ENCODE results near the gene C22orf31. TPM values are rescaled to one million over a fixed set of nuclear protein-coding genes. Genes with fewer than 3 reads are reported as not detected.

The C22orf31 gene
- not detected for polyA plus RNA-seq (2013)

GRCh38 chr22:29061773-29062172 lies at the start of gene C22orf31:
C22orf31 (minus strand) TSS chr22:29061831; CDS start chr22:29061792, 39 bp downstream.
- H3K27me3 ChIP-seq (replicated peaks in 2 of 5; ENCODE audit: control insufficient read depth in 4 of 5, insufficient read depth in 5 of 5, low read length in 4 of 5) = peaks cover 3 to 43% (median 13%) of the 10 kb centered on the region in 5 experiments
- H3K36me3 ChIP-seq (ENCODE audit: control insufficient read depth in 4 of 4, insufficient read depth in 4 of 4, low read length in 3 of 4) = no peaks in the 10 kb centered on the region
- DNase-seq = no peak
- ChIA-PET POLR2A (interaction anchor here (0.5 kb wide), 1 partner anchor 64 kb away, joined by 3 read pairs; no protein-coding TSS in a partner anchor), CTCF (interaction anchor here (0.7 kb wide), 1 partner anchor 14 kb away, joined by 3 read pairs; no protein-coding TSS in a partner anchor)
- H3K9me3 ChIP-seq (ENCODE audit: control extremely low read depth in 1 of 5, control insufficient read depth in 4 of 5, insufficient read depth in 2 of 5, low read depth in 1 of 5, low read length in 4 of 5) = no peaks in the 10 kb centered on the region
- no peak within 1 kb of the TSS for H3K27ac ChIP-seq (ENCODE audit: insufficient read depth in 1 of 2, low read depth in 1 of 2, low read length in 2 of 2, poor library complexity in 1 of 2, severe bottlenecking in 2 of 2)
- H3K4me3 ChIP-seq (ENCODE audit: control insufficient read depth in 1 of 7, extremely low read depth in 1 of 7, insufficient read depth in 4 of 7, low read depth in 2 of 7, low read length in 6 of 7) = no peak within 1 kb of the TSS
- H3K4me1 ChIP-seq (ENCODE audit: control extremely low read depth in 1 of 4, control insufficient read depth in 4 of 4, insufficient read depth in 4 of 4, low read length in 3 of 4) = peaks cover 0 to 6% (median 6%) of the 10 kb centered on the region in 4 experiments
- WGBS (ENCODE audit: insufficient coverage) = 83% methylated on average over 1 of the region's 2 CpGs

GRCh38 chr22:29110946-29111345 lies 49.3 kb upstream of the C22orf31 start:
- H3K4me3 ChIP-seq (ENCODE audit: control insufficient read depth in 1 of 7, extremely low read depth in 1 of 7, insufficient read depth in 4 of 7, low read depth in 2 of 7, low read length in 6 of 7) = no peak overlapping the region
- H3K9me3 ChIP-seq (ENCODE audit: control extremely low read depth in 1 of 5, control insufficient read depth in 4 of 5, insufficient read depth in 2 of 5, low read depth in 1 of 5, low read length in 4 of 5) = no peaks in the 10 kb centered on the region
- no peaks in the 10 kb centered on the region for H3K36me3 ChIP-seq (ENCODE audit: control insufficient read depth in 4 of 4, insufficient read depth in 4 of 4, low read length in 3 of 4)
- WGBS (ENCODE audit: insufficient coverage) = 83% methylated on average over 1 of the region's 3 CpGs
- no peak for DNase-seq
- ChIA-PET POLR2A (no interaction called here), CTCF (no interaction called here)
- no peaks in the 10 kb centered on the region for H3K4me1 ChIP-seq (ENCODE audit: control extremely low read depth in 1 of 4, control insufficient read depth in 4 of 4, insufficient read depth in 4 of 4, low read length in 3 of 4)
- no peak overlapping the region for H3K27ac ChIP-seq (ENCODE audit: insufficient read depth in 1 of 2, low read depth in 1 of 2, low read length in 2 of 2, poor library complexity in 1 of 2, severe bottlenecking in 2 of 2)
- peaks cover 0 to 2% (median 0%) of the 10 kb centered on the region in 5 experiments for H3K27me3 ChIP-seq (replicated peaks in 2 of 5; ENCODE audit: control insufficient read depth in 4 of 5, insufficient read depth in 5 of 5, low read length in 4 of 5)

GRCh38 chr22:29109822-29110221 lies 48.2 kb upstream of the C22orf31 start:
- Histone ChIP-seq H3K36me3 (ENCODE audit: control insufficient read depth in 4 of 4, insufficient read depth in 4 of 4, low read length in 3 of 4) (no peaks in the 10 kb centered on the region), H3K4me3 (ENCODE audit: control insufficient read depth in 1 of 7, extremely low read depth in 1 of 7, insufficient read depth in 4 of 7, low read depth in 2 of 7, low read length in 6 of 7) (no peak overlapping the region)
- CTCF ChIA-PET = no interaction called here

GRCh38 chr22:29108137-29108536 lies 46.5 kb upstream of the C22orf31 start:
- CTCF ChIA-PET = interaction anchor here (0.7 kb wide), 1 partner anchor 11 kb away, joined by 5 read pairs; no protein-coding TSS in a partner anchor
- no peak for DNase-seq
- WGBS (ENCODE audit: insufficient coverage) = 100% methylated on average over 4 of the region's 5 CpGs
- no peaks in the 10 kb centered on the region for H3K36me3 ChIP-seq (ENCODE audit: control insufficient read depth in 4 of 4, insufficient read depth in 4 of 4, low read length in 3 of 4)
- H3K4me3 ChIP-seq (ENCODE audit: control insufficient read depth in 1 of 7, extremely low read depth in 1 of 7, insufficient read depth in 4 of 7, low read depth in 2 of 7, low read length in 6 of 7) = no peak overlapping the region
- H3K9me3 ChIP-seq (ENCODE audit: control extremely low read depth in 1 of 5, control insufficient read depth in 4 of 5, insufficient read depth in 2 of 5, low read depth in 1 of 5, low read length in 4 of 5) = no peaks in the 10 kb centered on the region
- POLR2A ChIA-PET = no interaction called here
- peaks cover 0 to 3% (median 0%) of the 10 kb centered on the region in 5 experiments for H3K27me3 ChIP-seq (replicated peaks in 2 of 5; ENCODE audit: control insufficient read depth in 4 of 5, insufficient read depth in 5 of 5, low read length in 4 of 5)
- no peak overlapping the region for H3K27ac ChIP-seq (ENCODE audit: insufficient read depth in 1 of 2, low read depth in 1 of 2, low read length in 2 of 2, poor library complexity in 1 of 2, severe bottlenecking in 2 of 2)
- no peaks in the 10 kb centered on the region for H3K4me1 ChIP-seq (ENCODE audit: control extremely low read depth in 1 of 4, control insufficient read depth in 4 of 4, insufficient read depth in 4 of 4, low read length in 3 of 4)

More at GRCh38 chr22:29109822-29110221, 48.2 kb upstream of the C22orf31 start:
- DNase-seq = no peak
- Histone ChIP-seq H3K4me1 (ENCODE audit: control extremely low read depth in 1 of 4, control insufficient read depth in 4 of 4, insufficient read depth in 4 of 4, low read length in 3 of 4) (no peaks in the 10 kb centered on the region), H3K27me3 (replicated peaks in 2 of 5; ENCODE audit: control insufficient read depth in 4 of 5, insufficient read depth in 5 of 5, low read length in 4 of 5) (peaks cover 0 to 2% (median 0%) of the 10 kb centered on the region in 5 experiments), H3K27ac (ENCODE audit: insufficient read depth in 1 of 2, low read depth in 1 of 2, low read length in 2 of 2, poor library complexity in 1 of 2, severe bottlenecking in 2 of 2) (no peak overlapping the region), H3K9me3 (ENCODE audit: control extremely low read depth in 1 of 5, control insufficient read depth in 4 of 5, insufficient read depth in 2 of 5, low read depth in 1 of 5, low read length in 4 of 5) (no peaks in the 10 kb centered on the region)
- POLR2A ChIA-PET = no interaction called here
- WGBS (ENCODE audit: insufficient coverage) = 98% methylated on average over 3 of the region's 4 CpGs

- POLR2A ChIA-PET = no interaction called here
- Histone ChIP-seq H3K36me3 (ENCODE audit: control insufficient read depth in 4 of 4, insufficient read depth in 4 of 4, low read length in 3 of 4) (no peaks in the 10 kb centered on the region), H3K27ac (ENCODE audit: insufficient read depth in 1 of 2, low read depth in 1 of 2, low read length in 2 of 2, poor library complexity in 1 of 2, severe bottlenecking in 2 of 2) (no peak overlapping the region), H3K27me3 (replicated peaks in 2 of 5; ENCODE audit: control insufficient read depth in 4 of 5, insufficient read depth in 5 of 5, low read length in 4 of 5) (peaks cover 0 to 4% (median 0%) of the 10 kb centered on the region in 5 experiments), H3K9me3 (ENCODE audit: control extremely low read depth in 1 of 5, control insufficient read depth in 4 of 5, insufficient read depth in 2 of 5, low read depth in 1 of 5, low read length in 4 of 5) (no peaks in the 10 kb centered on the region), H3K4me1 (ENCODE audit: control extremely low read depth in 1 of 4, control insufficient read depth in 4 of 4, insufficient read depth in 4 of 4, low read length in 3 of 4) (no peaks in the 10 kb centered on the region), H3K4me3 (ENCODE audit: control insufficient read depth in 1 of 7, extremely low read depth in 1 of 7, insufficient read depth in 4 of 7, low read depth in 2 of 7, low read length in 6 of 7) (no peak overlapping the region)
- CTCF ChIA-PET = interaction anchor here (1.3 kb wide), 1 partner anchor 99 kb away, joined by 3 read pairs; the partner anchor contains the start of gene EMID1
- DNase-seq = no peak
- WGBS (ENCODE audit: insufficient coverage) = 77% methylated on average over 3 of the region's 4 CpGs
These were observed 45.2 kb upstream of the C22orf31 start for GRCh38 chr22:29106839-29107238.

GRCh38 chr22:29105468-29105867 lies 43.8 kb upstream of the C22orf31 start:
- Histone ChIP-seq H3K27me3 (replicated peaks in 2 of 5; ENCODE audit: control insufficient read depth in 4 of 5, insufficient read depth in 5 of 5, low read length in 4 of 5) (peaks cover 0 to 4% (median 0%) of the 10 kb centered on the region in 5 experiments), H3K27ac (ENCODE audit: insufficient read depth in 1 of 2, low read depth in 1 of 2, low read length in 2 of 2, poor library complexity in 1 of 2, severe bottlenecking in 2 of 2) (no peak overlapping the region), H3K9me3 (ENCODE audit: control extremely low read depth in 1 of 5, control insufficient read depth in 4 of 5, insufficient read depth in 2 of 5, low read depth in 1 of 5, low read length in 4 of 5) (no peaks in the 10 kb centered on the region), H3K4me3 (ENCODE audit: control insufficient read depth in 1 of 7, extremely low read depth in 1 of 7, insufficient read depth in 4 of 7, low read depth in 2 of 7, low read length in 6 of 7) (no peak overlapping the region), H3K4me1 (ENCODE audit: control extremely low read depth in 1 of 4, control insufficient read depth in 4 of 4, insufficient read depth in 4 of 4, low read length in 3 of 4) (no peaks in the 10 kb centered on the region), H3K36me3 (ENCODE audit: control insufficient read depth in 4 of 4, insufficient read depth in 4 of 4, low read length in 3 of 4) (no peaks in the 10 kb centered on the region)
- DNase-seq = no peak
- 100% methylated on average over 1 of the region's 2 CpGs for WGBS (ENCODE audit: insufficient coverage)
- ChIA-PET CTCF (no interaction called here), POLR2A (no interaction called here)

GRCh38 chr22:29103121-29103520 lies 41.5 kb upstream of the C22orf31 start:
- H3K27ac ChIP-seq (ENCODE audit: insufficient read depth in 1 of 2, low read depth in 1 of 2, low read length in 2 of 2, poor library complexity in 1 of 2, severe bottlenecking in 2 of 2) = no peak overlapping the region
- WGBS (ENCODE audit: insufficient coverage) = 92% methylated on average over 1 of the region's 1 CpG
- H3K9me3 ChIP-seq (ENCODE audit: control extremely low read depth in 1 of 5, control insufficient read depth in 4 of 5, insufficient read depth in 2 of 5, low read depth in 1 of 5, low read length in 4 of 5) = no peaks in the 10 kb centered on the region
- H3K4me3 ChIP-seq (ENCODE audit: control insufficient read depth in 1 of 7, extremely low read depth in 1 of 7, insufficient read depth in 4 of 7, low read depth in 2 of 7, low read length in 6 of 7) = no peak overlapping the region
- no peaks in the 10 kb centered on the region for H3K4me1 ChIP-seq (ENCODE audit: control extremely low read depth in 1 of 4, control insufficient read depth in 4 of 4, insufficient read depth in 4 of 4, low read length in 3 of 4)
- peaks cover 0 to 3% (median 0%) of the 10 kb centered on the region in 5 experiments for H3K27me3 ChIP-seq (replicated peaks in 2 of 5; ENCODE audit: control insufficient read depth in 4 of 5, insufficient read depth in 5 of 5, low read length in 4 of 5)
- DNase-seq = no peak
- CTCF ChIA-PET = interaction anchor here (1.3 to 1.4 kb wide), 2 partner anchors 9 to 15 kb away, joined by 3 read pairs; no protein-coding TSS in a partner anchor
- POLR2A ChIA-PET = no interaction called here
- H3K36me3 ChIP-seq (ENCODE audit: control insufficient read depth in 4 of 4, insufficient read depth in 4 of 4, low read length in 3 of 4) = no peaks in the 10 kb centered on the region
